ENCODE results near the gene ZSCAN22.
"Not testable (repeated sequence)": the region's sequence is repeated elsewhere in the genome, so short reads cannot be mapped to it uniquely, and the experiment has no call there.

The ZSCAN22 gene

GRCh38 chr19:58326914-58327726 is at the start of gene ZSCAN22:
Gene ZSCAN22, plus strand, starts transcription at chr19:58326994. Its CDS starts 7,809 bp downstream, at chr19:58334803.
- peak; percentile 89 for DNase-seq

GRCh38 chr19:58277197-58277596 is 49.6 kb upstream of the ZSCAN22 start:
- no peak for DNase-seq

GRCh38 chr19:58277748-58278540 is 48.9 kb upstream of the ZSCAN22 start:
- DNase-seq, result no peak

GRCh38 chr19:58278541-58279041 is 48.2 kb upstream of the ZSCAN22 start, which contains the start of gene ZNF8:
Gene ZNF8, plus strand, starts transcription at chr19:58278955. Its CDS starts 127 bp downstream, at chr19:58279082.
- DNase-seq, result peak; percentile 97

- DNase-seq, result peak; percentile 52
Measured at GRCh38 chr19:58279042-58279924, 47.5 kb upstream of the ZSCAN22 start.

GRCh38 chr19:58279925-58280316 is 46.9 kb upstream of the ZSCAN22 start:
- no peak for DNase-seq

GRCh38 chr19:58284199-58284598 is 42.6 kb upstream of the ZSCAN22 start:
- DNase-seq, result no peak

GRCh38 chr19:58291943-58292342 is 34.9 kb upstream of the ZSCAN22 start:
- no peak for DNase-seq

- no peak for DNase-seq
Measured at GRCh38 chr19:58294743-58295374, 31.9 kb upstream of the ZSCAN22 start.

GRCh38 chr19:58296104-58296503 is 30.7 kb upstream of the ZSCAN22 start:
- no peak for DNase-seq

GRCh38 chr19:58300620-58301019 is 26.2 kb upstream of the ZSCAN22 start:
- no peak for DNase-seq

GRCh38 chr19:58304255-58304654 is 22.5 kb upstream of the ZSCAN22 start:
- DNase-seq, result no peak

- DNase-seq, result peak; percentile 61
Measured at GRCh38 chr19:58304748-58305064, 22.1 kb upstream of the ZSCAN22 start.

- DNase-seq, result peak; percentile 93
Measured at GRCh38 chr19:58305065-58305931, 21.5 kb upstream of the ZSCAN22 start, which contains the start of gene ERVK3-1. Gene ERVK3-1, plus strand, starts transcription at chr19:58305377. Its CDS starts 6,792 bp downstream, at chr19:58312169.

GRCh38 chr19:58305932-58306323 is 20.9 kb upstream of the ZSCAN22 start:
- no peak for DNase-seq

GRCh38 chr19:58307736-58308135 is 19.1 kb upstream of the ZSCAN22 start:
- DNase-seq, result no peak

GRCh38 chr19:58310685-58311084 is 16.1 kb upstream of the ZSCAN22 start:
- DNase-seq, result not testable (repeated sequence)

GRCh38 chr19:58311345-58311865 is 15.4 kb upstream of the ZSCAN22 start:
- DNase-seq, result no peak

- no peak for DNase-seq
Measured at GRCh38 chr19:58315580-58315979, 11.2 kb upstream of the ZSCAN22 start.

- no peak for DNase-seq
Measured at GRCh38 chr19:58317476-58318072, 9.2 kb upstream of the ZSCAN22 start.

Data from DMS 273 treated with DMSO at 0.1 percent for 48 hours (cell line).